NT2/D1 (cell line): ENCODE data around the gene NISCH.

ENCODE experiments used
- SUZ12 ChIP-seq: IDR thresholded peaks from 2 replicates; pipeline ENCODE4 v1.6.1; 2011; ENCODE audit not compliant: insufficient read length, insufficient read depth; ENCODE audit errors: extremely low read depth
- YY1 ChIP-seq: IDR thresholded peaks from 2 replicates; pipeline ENCODE4 v1.6.1; 2011; ENCODE audit not compliant: insufficient read length, insufficient read depth
- ZNF274 ChIP-seq: IDR thresholded peaks from 2 replicates; pipeline ENCODE4 v1.6.1; 2011; ENCODE audit warnings: mild to moderate bottlenecking, low read depth, low read length

DNA sequence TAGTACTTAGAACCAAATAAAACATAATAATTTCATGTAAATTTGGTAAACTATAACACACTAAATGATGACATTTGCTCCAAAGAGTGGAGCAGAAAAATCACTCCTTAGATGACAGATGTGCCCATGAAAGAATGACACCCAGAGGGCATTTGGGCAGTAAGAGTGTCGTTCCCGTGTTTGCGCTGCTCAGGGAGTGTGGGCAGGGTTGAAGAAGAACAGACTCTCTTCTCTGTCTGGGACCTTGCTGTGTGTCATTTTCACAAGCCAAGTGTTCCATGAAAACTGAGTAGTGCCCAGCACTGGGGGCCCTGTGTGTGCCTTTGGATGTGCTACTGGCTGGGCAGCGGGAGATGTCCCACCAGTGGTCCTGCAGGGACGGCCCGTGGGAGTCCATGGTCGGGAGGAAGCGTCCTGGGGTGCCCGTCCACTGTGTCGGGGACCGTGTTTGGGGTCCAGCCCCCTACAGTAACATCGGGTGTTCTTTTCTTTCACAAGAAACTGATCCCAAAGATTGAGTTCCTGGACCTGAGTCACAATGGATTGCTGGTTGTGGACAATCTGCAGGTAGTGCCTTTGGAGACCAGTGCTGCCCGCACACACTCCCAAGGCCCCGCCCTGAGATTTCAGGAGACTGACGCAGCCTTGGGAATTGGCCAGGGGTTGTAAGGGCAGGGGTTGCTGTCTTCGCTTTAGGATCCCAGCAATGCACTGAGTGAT, 21.8 kb downstream of the NISCH start:
- no peak for TF ChIP-seq ZNF274
- TF ChIP-seq YY1, result no peak
- TF ChIP-seq SUZ12, result no peak
